SK-N-SH treated with all-trans-retinoic acid at 6 μM for 48 hours (cell line): ENCODE results near the gene FRMD5.
"Not testable (repeated sequence)": the region's sequence is repeated elsewhere in the genome, so short reads cannot be mapped to it uniquely, and the experiment has no call there.

Source experiments
- ATAC-seq: fragments of 200-7000 bp; cut with Tn5 transposase; 3 replicates; pipeline ENCODE4 v1.9.1; 2020; ENCODE audit warnings: mild to moderate bottlenecking, moderate library complexity
- ARNTL ChIP-seq: fragments of 450-650 bp; formaldehyde crosslinking; IDR thresholded peaks from 2 replicates; pipeline ENCODE4 v1.5.0; 2020; ENCODE audit warnings: low read depth, mild to moderate bottlenecking, moderate library complexity, borderline replicate concordance
- BACH2 ChIP-seq: fragments of 250-450 bp; sonication (Bioruptor Pico); IDR thresholded peaks from 2 replicates; pipeline ENCODE4 v1.9.0; 2021; ENCODE audit warnings: mild to moderate bottlenecking, borderline replicate concordance
- CSDC2 ChIP-seq: fragments of 250-450 bp; sonication (Bioruptor Pico); IDR thresholded peaks from 2 replicates; pipeline ENCODE4 v1.5.0; 2020; ENCODE audit warnings: mild to moderate bottlenecking, moderate library complexity
- CSRNP3 ChIP-seq: fragments of 250-450 bp; sonication (Bioruptor Pico); IDR thresholded peaks from 2 replicates; pipeline ENCODE4 v1.5.1; 2021; ENCODE audit warnings: mild to moderate bottlenecking, moderate library complexity
- ESRRG ChIP-seq: fragments of 250-450 bp; sonication (Bioruptor Pico); IDR thresholded peaks from 2 replicates; pipeline ENCODE4 v1.6.1; 2021; ENCODE audit warnings: mild to moderate bottlenecking
- GLIS3 ChIP-seq: fragments of 250-450 bp; sonication (Bioruptor Pico); IDR thresholded peaks from 2 replicates; pipeline ENCODE4 v1.5.0; 2020; ENCODE audit warnings: mild to moderate bottlenecking, moderate library complexity
- ISL1 ChIP-seq: fragments of 250-450 bp; sonication (Bioruptor Pico); IDR thresholded peaks from 2 replicates; pipeline ENCODE4 v2.1.2; 2022; ENCODE audit warnings: mild to moderate bottlenecking, moderate library complexity
- OSR1 ChIP-seq: fragments of 250-450 bp; sonication (Bioruptor Pico); IDR thresholded peaks from 2 replicates; pipeline ENCODE4 v1.8.0; 2022; ENCODE audit warnings: moderate library complexity, mild to moderate bottlenecking, inconsistent platforms
- PPARA ChIP-seq: fragments of 250-450 bp; sonication (Bioruptor Pico); IDR thresholded peaks from 2 replicates; pipeline ENCODE4 v1.5.0; 2020; ENCODE audit warnings: mild to moderate bottlenecking, borderline replicate concordance
- RARB ChIP-seq: fragments of 250-450 bp; sonication (Bioruptor Pico); IDR thresholded peaks from 2 replicates; pipeline ENCODE4 v1.8.0; 2021; ENCODE audit warnings: mild to moderate bottlenecking, moderate library complexity
- SNAI2 ChIP-seq: fragments of 250-450 bp; sonication (Bioruptor Pico); IDR thresholded peaks from 2 replicates; pipeline ENCODE4 v1.5.0; 2020; ENCODE audit warnings: mild to moderate bottlenecking, moderate library complexity
- TCF4 ChIP-seq: fragments of 250-450 bp; sonication (Bioruptor Pico); IDR thresholded peaks from 2 replicates; pipeline ENCODE4 v1.8.0; 2021; ENCODE audit warnings: mild to moderate bottlenecking, moderate library complexity, borderline replicate concordance
- TOX ChIP-seq: fragments of 250-450 bp; sonication (Bioruptor Pico); IDR thresholded peaks from 2 replicates; pipeline ENCODE4 v1.8.0; 2021; ENCODE audit warnings: mild to moderate bottlenecking, moderate library complexity, borderline replicate concordance
- ZC3H10 ChIP-seq: fragments of 250-450 bp; sonication (Bioruptor Pico); IDR thresholded peaks from 2 replicates; pipeline ENCODE4 v1.5.1; 2021; ENCODE audit warnings: mild to moderate bottlenecking, moderate library complexity
- ZFP3 ChIP-seq: fragments of 250-450 bp; sonication (Bioruptor Pico); IDR thresholded peaks from 2 replicates; pipeline ENCODE4 v1.5.0; 2020; ENCODE audit warnings: mild to moderate bottlenecking, moderate library complexity
- ZNF565 ChIP-seq: fragments of 450-650 bp; formaldehyde crosslinking; conservative IDR thresholded peaks from 2 replicates; pipeline ENCODE4 v1.5.0; 2020; ENCODE audit warnings: low read depth, mild to moderate bottlenecking, moderate library complexity
- ZNF70 ChIP-seq: fragments of 450-650 bp; formaldehyde crosslinking; IDR thresholded peaks from 2 replicates; pipeline ENCODE4 v1.5.0; 2020; ENCODE audit warnings: mild to moderate bottlenecking, moderate library complexity
- ZNF8 ChIP-seq: fragments of 450-650 bp; formaldehyde crosslinking; IDR thresholded peaks from 2 replicates; pipeline ENCODE4 v1.5.0; 2020; ENCODE audit warnings: mild to moderate bottlenecking, moderate library complexity
- TF ChIP-seq, protein P1 (sequence below): fragments of 250-450 bp; sonication (Bioruptor Pico); IDR thresholded peaks from 2 replicates; pipeline ENCODE4 v1.8.0; 2021; ENCODE audit warnings: low read depth, mild to moderate bottlenecking, moderate library complexity, borderline replicate concordance
- TF ChIP-seq, protein P2 (sequence below): fragments of 250-450 bp; sonication (Bioruptor Pico); IDR thresholded peaks from 2 replicates; pipeline ENCODE4 v1.8.0; 2020; ENCODE audit warnings: mild to moderate bottlenecking, moderate library complexity, borderline replicate concordance
- TF ChIP-seq, protein P3 (sequence below): fragments of 250-450 bp; sonication (Bioruptor Pico); IDR thresholded peaks from 2 replicates; pipeline ENCODE4 v1.5.0; 2020; ENCODE audit warnings: mild to moderate bottlenecking, moderate library complexity

FRMD5 gene

DNA sequence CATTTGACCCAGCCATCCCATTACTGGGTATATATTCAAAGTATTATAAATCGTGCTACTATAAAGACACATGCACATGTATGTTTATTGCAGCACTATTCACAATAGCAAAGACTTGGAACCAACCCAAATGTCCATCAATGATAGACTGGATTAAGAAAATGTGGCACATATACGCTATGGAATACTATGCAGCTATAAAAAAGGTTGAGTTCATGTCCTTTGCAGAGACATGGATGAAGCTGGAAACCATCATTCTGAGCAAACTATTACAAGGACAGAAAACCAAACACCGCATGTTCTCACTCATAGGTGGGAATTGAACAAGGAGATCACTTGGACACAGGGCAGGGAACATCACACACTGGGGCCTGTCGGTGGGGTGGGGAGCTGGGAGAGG lies 31.9 kb upstream of the FRMD5 start:
- TF ChIP-seq ZNF8: peak; percentile 47; the same call in 1 of the 2 replicates
- ATAC-seq: not testable (repeated sequence)

GRCh38 chr15:44222478-44222877 lies 27.4 kb upstream of the FRMD5 start:
- peak; percentile 65 for ATAC-seq
- TF ChIP-seq, protein P1, sequence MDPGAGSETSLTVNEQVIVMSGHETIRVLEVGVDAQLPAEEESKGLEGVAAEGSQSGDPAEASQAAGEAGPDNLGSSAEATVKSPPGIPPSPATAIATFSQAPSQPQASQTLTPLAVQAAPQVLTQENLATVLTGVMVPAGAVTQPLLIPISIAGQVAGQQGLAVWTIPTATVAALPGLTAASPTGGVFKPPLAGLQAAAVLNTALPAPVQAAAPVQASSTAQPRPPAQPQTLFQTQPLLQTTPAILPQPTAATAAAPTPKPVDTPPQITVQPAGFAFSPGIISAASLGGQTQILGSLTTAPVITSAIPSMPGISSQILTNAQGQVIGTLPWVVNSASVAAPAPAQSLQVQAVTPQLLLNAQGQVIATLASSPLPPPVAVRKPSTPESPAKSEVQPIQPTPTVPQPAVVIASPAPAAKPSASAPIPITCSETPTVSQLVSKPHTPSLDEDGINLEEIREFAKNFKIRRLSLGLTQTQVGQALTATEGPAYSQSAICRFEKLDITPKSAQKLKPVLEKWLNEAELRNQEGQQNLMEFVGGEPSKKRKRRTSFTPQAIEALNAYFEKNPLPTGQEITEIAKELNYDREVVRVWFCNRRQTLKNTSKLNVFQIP (CRISPR knock-in tag): no peak
- TF ChIP-seq BACH2 (CRISPR knock-in tag) (no peak), OSR1 (no peak), ARNTL (CRISPR knock-in tag) (no peak)
- TF ChIP-seq, all 23 proteins: peak for 0

GRCh38 chr15:44219073-44219472 lies 24.0 kb upstream of the FRMD5 start:
- ATAC-seq: no peak
- TF ChIP-seq OSR1 (no peak), CSRNP3 (CRISPR knock-in tag) (no peak), TCF4 (CRISPR knock-in tag) (no peak), ESRRG (no peak), ZNF565 (no peak), ZFP3 (CRISPR knock-in tag) (no peak), CSDC2 (CRISPR knock-in tag) (no peak), ZNF8 (no peak), ZC3H10 (CRISPR knock-in tag) (no peak), BACH2 (CRISPR knock-in tag) (no peak), TOX (no peak), PPARA (CRISPR knock-in tag) (no peak), ISL1 (no peak), SNAI2 (CRISPR knock-in tag) (no peak), ZNF70 (CRISPR knock-in tag) (no peak), ARNTL (CRISPR knock-in tag) (no peak), GLIS3 (CRISPR knock-in tag) (no peak)
- TF ChIP-seq, protein P2, sequence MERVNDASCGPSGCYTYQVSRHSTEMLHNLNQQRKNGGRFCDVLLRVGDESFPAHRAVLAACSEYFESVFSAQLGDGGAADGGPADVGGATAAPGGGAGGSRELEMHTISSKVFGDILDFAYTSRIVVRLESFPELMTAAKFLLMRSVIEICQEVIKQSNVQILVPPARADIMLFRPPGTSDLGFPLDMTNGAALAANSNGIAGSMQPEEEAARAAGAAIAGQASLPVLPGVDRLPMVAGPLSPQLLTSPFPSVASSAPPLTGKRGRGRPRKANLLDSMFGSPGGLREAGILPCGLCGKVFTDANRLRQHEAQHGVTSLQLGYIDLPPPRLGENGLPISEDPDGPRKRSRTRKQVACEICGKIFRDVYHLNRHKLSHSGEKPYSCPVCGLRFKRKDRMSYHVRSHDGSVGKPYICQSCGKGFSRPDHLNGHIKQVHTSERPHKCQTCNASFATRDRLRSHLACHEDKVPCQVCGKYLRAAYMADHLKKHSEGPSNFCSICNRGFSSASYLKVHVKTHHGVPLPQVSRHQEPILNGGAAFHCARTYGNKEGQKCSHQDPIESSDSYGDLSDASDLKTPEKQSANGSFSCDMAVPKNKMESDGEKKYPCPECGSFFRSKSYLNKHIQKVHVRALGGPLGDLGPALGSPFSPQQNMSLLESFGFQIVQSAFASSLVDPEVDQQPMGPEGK (CRISPR knock-in tag): no peak
- TF ChIP-seq, protein P1 (CRISPR knock-in tag): no peak
- TF ChIP-seq, protein P3, sequence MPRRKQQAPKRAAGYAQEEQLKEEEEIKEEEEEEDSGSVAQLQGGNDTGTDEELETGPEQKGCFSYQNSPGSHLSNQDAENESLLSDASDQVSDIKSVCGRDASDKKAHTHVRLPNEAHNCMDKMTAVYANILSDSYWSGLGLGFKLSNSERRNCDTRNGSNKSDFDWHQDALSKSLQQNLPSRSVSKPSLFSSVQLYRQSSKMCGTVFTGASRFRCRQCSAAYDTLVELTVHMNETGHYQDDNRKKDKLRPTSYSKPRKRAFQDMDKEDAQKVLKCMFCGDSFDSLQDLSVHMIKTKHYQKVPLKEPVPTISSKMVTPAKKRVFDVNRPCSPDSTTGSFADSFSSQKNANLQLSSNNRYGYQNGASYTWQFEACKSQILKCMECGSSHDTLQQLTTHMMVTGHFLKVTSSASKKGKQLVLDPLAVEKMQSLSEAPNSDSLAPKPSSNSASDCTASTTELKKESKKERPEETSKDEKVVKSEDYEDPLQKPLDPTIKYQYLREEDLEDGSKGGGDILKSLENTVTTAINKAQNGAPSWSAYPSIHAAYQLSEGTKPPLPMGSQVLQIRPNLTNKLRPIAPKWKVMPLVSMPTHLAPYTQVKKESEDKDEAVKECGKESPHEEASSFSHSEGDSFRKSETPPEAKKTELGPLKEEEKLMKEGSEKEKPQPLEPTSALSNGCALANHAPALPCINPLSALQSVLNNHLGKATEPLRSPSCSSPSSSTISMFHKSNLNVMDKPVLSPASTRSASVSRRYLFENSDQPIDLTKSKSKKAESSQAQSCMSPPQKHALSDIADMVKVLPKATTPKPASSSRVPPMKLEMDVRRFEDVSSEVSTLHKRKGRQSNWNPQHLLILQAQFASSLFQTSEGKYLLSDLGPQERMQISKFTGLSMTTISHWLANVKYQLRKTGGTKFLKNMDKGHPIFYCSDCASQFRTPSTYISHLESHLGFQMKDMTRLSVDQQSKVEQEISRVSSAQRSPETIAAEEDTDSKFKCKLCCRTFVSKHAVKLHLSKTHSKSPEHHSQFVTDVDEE (CRISPR knock-in tag): no peak

GRCh38 chr15:44216958-44217357 lies 21.9 kb upstream of the FRMD5 start:
- no peak for TF ChIP-seq TCF4 (CRISPR knock-in tag)
- no peak for TF ChIP-seq BACH2 (CRISPR knock-in tag)
- no peak for TF ChIP-seq RARB
- no peak for TF ChIP-seq ISL1
- TF ChIP-seq GLIS3 (CRISPR knock-in tag): no peak
- TF ChIP-seq TOX: no peak
- peak; percentile 15 for ATAC-seq
